Measurements from ENCODE around the gene CAMKMT.

CAMKMT gene

DNA sequence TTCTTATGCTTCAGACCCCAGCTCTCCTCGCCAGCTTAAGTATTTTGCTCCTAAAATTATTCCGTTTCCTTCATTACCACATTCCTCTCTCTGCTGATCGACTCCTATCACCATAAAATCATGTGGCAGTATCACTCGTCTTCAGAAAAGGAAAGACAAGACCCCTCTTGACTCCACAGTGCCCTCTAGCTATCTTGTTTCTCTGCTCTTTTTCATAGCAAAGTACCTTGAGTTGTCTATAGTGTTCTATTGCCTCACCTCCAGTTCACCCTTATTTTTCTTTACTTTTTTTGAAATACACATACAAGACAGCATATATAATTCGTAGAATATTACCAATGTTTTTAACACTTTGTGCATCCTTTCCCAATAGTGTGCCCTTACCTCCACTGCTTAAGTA is 306.6 kb downstream of the CAMKMT start:
- DNase-seq, result no peak

GRCh38 chr2:44671276-44671675 is 309.5 kb downstream of the CAMKMT start:
- DNase-seq, result no peak

DNA sequence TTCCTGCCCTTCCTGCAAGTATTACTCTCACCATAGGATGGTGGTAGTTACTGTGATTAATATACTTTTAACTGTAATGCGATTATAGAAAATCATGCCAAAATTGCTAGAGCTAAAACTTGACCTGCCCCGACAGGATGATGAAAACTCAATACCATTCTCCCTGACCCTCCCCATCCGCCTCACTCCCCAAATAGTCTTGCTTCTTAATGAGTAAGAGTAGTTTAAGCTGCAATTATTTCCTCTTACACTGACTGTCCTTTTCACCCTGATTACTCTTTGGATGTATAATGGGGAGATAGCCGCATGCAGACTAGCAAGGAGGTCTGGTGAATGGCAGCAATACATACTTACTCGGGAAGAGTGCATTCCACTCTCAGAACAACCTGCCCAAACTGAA is 310.2 kb downstream of the CAMKMT start:
- DNase-seq, result no peak

- DNase-seq, result no peak
Measured at GRCh38 chr2:44672431-44672830, 310.7 kb downstream of the CAMKMT start.

GRCh38 chr2:44674473-44675284 is 312.9 kb downstream of the CAMKMT start:
- peak in 1 of 2 donors; percentile 1 for DNase-seq

DNA sequence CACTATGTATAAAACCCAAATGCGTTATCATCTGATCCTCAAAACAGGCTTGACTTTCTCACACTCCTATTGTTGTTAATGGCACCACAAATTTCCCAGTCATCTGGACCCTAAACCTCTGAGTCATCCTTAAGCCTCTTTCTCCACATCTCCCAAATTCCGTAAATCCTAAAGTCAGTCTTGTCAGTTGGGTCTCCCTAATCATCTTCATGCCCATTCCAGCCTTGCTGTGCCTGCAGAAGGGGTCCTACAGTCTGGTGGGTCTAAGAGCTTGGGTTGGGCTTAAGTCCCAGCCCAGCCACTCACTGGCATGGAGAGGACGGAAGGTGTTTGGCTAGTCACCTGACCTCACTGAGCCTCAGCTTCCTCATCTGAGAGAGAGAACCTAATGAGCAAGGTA is 314.6 kb downstream of the CAMKMT start:
- DNase-seq, result no peak

GRCh38 chr2:44679584-44679983 is 317.8 kb downstream of the CAMKMT start:
- no peak for DNase-seq

DNA sequence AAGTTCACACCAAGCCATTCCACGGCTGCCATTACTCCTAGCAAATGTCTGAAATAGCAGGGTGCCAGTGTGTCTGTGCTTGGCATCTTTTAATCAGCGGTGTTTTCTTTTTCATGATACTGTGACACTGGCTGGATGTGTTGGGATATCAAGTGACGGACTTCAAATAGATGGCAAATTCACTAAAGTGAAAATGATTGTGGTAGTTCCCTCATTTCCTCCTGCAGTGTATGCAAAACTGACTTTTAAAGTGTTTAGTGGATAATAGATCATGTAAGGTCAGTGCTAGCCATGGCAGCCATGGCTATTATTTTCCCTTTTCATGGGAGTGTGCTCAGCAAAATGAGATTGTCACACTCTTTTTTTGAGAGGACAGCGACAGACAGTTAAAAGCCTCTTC is 318.2 kb downstream of the CAMKMT start:
- no peak for DNase-seq

- DNase-seq, result no peak
Measured at GRCh38 chr2:44680424-44680971, 318.8 kb downstream of the CAMKMT start.

GRCh38 chr2:44680983-44681531 is 319.3 kb downstream of the CAMKMT start:
- no peak for DNase-seq

- DNase-seq, result no peak
Measured at GRCh38 chr2:44682459-44682858, 320.7 kb downstream of the CAMKMT start.

- no peak for DNase-seq
Measured at GRCh38 chr2:44684559-44684958, 322.8 kb downstream of the CAMKMT start.

- no peak for DNase-seq
Measured at GRCh38 chr2:44686561-44686960, 324.8 kb downstream of the CAMKMT start.

- DNase-seq, result no peak
Measured at GRCh38 chr2:44687686-44688455, 326.1 kb downstream of the CAMKMT start.

GRCh38 chr2:44688456-44689124 is 326.8 kb downstream of the CAMKMT start:
- no peak for DNase-seq

DNA sequence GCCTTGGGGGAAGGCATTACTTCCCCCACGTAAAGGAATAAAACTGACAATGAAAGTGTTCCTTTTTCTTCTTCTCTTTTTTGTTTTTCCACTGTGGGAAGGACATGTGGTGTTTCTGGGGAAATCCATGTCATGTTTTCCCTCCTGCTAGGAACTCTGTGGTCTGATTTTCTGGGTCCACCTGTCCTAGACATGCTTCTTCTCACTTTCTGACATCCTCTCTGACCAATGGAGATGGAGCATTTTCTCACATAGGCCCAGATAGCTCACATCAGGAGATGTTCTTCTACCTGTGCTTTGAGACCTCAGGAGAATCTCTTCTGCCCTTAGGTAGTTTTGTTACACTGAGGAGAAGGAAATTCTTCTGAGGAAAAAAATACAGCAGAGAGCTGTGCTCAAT is 327.8 kb downstream of the CAMKMT start:
- DNase-seq, result no peak

DNA sequence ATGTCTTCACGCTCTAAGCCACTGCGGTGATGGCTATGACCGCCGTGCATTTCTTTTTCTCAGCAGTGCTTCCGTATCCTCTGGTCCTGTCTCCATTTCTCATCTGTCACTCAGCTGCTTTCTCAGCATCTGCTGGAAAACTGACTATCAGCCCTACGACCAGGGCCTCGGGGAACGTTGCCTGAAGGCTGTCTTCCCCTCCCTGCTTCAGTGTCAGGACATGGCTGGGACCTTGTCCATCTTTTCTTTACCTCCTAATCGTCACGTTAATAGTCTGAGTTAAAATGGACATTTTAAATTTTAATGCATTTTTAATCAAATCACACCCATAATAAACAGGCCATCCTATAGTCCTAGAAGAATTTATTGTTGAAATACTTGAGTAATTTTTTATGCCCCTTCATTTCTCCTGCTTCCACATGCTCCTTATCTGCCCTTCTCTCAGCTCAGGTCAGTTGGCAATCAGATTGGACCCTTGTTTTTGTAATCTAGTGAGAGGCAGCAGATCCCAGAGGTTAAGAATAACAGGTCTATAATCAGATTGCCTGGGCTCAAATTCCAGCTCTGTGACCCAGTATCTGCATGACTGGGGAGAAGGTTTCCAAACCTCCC is 329.5 kb downstream of the CAMKMT start:
- no peak for DNase-seq

DNA sequence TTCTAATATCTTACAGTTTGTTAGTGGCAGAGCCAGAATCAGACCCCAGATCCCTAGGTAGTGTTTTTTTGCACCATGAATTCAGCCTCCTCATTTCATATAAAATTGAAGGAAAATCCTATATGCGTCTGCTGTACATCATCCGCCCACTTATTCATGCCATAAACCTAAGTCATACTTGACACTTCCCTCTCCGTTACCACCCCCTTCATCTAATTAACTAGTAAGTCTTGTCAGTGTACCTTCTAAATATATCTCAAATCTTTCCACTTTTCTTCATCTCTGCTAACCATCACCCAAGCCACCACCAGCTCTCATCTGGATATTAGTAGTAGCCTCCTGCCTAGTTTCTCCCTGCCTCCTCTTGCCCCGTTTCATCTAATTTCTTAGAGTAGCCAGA is 331.1 kb downstream of the CAMKMT start:
- DNase-seq, result no peak

DNA sequence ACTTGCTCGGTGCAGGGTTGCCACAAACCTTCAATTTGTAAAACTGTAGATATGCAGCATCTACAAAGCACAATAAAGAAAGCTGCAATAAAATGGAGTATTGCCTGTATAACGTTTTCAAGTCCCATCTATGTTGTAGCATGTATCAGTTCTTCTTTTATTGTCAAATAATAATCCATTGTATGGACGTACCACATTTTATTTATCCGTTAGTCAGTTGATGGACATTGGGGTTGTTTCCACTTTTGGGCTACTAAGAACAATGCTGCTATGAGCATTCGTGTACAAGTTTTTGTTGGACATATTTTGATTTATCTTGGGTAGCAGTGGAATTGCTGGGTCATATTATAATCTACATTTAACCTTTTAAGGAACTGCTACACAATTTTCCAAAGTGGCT is 339.1 kb downstream of the CAMKMT start:
- DNase-seq, result no peak

GRCh38 chr2:44705356-44705755 is 343.6 kb downstream of the CAMKMT start:
- DNase-seq, result no peak

- no peak for DNase-seq
Measured at GRCh38 chr2:44705876-44706480, 344.2 kb downstream of the CAMKMT start.

Data from CD4-positive, alpha-beta T cell treated with Interleukin-4 for 1 hour (primary cell).